ENCODE measurements around the gene GPR176.

GPR176 gene

DNA sequence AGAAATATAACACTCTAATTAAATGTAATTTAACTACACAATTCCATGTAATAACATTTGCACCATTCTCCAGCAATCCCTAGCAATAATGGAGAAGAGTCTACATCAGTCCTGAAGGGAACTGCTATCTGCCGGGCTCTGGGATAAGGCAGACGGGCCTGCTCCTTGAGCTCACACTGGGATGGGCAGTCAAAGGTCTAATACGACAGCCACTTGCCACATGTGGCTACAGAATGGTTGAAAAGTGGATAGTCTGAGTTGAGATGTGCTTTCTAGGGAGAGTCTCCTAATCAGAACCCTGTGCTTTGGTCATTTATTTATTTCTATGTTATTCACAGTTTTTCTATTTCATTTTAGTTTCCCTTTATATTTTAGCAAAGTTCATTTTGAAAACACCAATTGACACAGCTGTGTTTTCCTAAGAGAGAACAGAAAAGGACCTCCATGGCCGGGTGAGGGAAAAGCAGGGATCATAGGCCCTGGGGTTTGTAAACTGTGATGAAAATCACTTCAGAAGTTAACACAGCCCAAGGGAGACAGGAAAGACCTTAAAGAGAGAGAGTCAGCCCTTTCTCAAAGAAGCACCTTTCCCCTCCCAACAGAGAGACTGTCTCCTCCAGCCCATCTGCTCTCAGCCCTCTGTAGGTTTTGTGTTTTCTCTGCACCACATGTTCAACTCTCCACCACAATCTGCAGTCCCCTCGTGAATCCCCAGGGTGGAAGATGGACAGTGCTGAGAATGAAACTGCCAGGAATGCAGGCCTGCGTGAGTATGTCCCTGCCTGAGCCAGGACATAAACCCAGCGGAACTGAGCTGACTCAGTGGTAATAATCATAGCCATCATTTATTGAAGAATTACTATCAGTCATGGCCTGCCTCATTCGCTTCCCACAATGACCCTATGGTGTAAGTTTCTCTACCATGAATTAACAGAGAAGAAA lies 149.0 kb downstream of the GPR176 start:
- TF ChIP-seq ZFX (IDR thresholded peaks at IDR 0.05) = no peak
- TF ChIP-seq, protein P1, sequence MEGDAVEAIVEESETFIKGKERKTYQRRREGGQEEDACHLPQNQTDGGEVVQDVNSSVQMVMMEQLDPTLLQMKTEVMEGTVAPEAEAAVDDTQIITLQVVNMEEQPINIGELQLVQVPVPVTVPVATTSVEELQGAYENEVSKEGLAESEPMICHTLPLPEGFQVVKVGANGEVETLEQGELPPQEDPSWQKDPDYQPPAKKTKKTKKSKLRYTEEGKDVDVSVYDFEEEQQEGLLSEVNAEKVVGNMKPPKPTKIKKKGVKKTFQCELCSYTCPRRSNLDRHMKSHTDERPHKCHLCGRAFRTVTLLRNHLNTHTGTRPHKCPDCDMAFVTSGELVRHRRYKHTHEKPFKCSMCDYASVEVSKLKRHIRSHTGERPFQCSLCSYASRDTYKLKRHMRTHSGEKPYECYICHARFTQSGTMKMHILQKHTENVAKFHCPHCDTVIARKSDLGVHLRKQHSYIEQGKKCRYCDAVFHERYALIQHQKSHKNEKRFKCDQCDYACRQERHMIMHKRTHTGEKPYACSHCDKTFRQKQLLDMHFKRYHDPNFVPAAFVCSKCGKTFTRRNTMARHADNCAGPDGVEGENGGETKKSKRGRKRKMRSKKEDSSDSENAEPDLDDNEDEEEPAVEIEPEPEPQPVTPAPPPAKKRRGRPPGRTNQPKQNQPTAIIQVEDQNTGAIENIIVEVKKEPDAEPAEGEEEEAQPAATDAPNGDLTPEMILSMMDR (conservative IDR thresholded peaks at IDR 0.05) = no peak
- no peak overlapping the region for H3K27ac ChIP-seq

DNA sequence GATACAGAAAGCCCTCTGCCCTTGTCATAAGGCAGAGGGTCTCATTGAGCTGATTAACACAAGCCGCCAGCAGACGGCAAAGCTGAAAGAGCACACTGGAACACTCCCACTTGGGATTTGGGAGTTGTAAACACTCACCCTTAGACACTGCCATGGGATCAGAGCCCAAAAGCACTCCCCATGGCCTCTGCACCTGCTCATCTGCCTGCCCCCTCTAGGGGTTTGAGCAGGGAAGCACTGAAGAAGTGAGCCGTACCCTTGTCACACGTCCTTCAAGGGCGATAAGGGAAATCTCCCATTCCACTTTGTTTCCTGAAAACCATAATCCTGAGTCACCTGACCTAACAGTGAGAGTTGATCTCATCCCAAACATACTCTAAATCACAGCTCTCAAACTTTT lies 152.1 kb downstream of the GPR176 start:
- TF ChIP-seq ZFX (IDR thresholded peaks at IDR 0.05) = no peak
- TF ChIP-seq, protein P1 (conservative IDR thresholded peaks at IDR 0.05) = no peak
- no peak overlapping the region for H3K27ac ChIP-seq

DNA sequence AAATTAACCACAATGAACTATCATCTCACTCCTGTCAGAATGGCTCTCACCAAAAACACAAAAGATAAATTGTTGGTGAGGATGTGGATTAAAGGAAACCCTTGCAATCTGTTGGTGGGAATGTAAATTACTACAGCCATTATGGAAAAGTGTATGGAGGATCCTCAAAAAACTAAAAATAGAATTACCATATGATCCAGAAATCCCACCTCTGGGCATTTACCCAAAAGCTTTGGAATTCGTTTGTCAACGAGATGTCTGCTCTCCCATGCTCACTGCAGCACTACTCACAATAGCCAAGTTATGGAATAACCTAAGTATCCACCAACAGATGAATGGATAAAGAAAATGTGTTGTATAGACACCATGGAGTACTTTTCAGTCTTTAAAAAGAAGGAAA lies 159.1 kb downstream of the GPR176 start:
- H3K27ac ChIP-seq = no peak overlapping the region
- TF ChIP-seq, protein P1 (conservative IDR thresholded peaks at IDR 0.05) = no peak
- no peak for TF ChIP-seq ZFX (IDR thresholded peaks at IDR 0.05)

DNA sequence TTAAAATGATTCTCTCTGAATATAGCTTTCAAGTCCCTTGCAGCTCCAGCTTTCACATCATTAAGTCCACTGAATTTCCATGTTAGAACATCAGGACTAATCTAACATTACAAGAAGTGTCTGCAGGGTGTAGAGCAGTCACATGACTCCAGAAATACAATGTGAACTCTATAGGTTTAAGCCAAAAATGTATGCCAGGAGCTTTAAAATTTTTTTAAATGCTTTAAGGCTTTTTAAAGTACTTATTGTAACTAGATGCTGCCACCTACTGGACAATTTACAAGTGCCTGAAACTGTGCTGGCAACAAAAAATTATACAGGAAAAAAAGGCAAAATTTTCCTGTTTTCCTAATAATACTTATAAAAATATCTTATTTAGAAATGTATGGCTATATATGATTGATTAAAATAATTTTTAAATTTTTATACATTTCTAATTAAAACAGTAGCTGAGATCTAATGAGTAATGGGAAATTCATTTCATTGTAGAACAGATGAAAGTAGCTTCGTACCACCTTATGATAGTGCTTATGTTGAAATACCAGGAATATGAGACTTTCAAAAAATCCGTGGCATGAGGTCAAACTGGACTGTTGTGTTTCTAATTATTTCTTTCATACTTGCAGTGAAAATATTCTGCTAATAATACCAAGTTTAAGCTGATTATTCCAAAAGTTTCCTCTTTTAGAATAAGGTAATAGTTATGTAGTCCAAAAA lies 163.1 kb downstream of the GPR176 start:
- H3K27ac ChIP-seq = no peak overlapping the region
- no peak for TF ChIP-seq ZFX (IDR thresholded peaks at IDR 0.05)
- TF ChIP-seq, protein P1 (conservative IDR thresholded peaks at IDR 0.05) = peak; percentile 89

DNA sequence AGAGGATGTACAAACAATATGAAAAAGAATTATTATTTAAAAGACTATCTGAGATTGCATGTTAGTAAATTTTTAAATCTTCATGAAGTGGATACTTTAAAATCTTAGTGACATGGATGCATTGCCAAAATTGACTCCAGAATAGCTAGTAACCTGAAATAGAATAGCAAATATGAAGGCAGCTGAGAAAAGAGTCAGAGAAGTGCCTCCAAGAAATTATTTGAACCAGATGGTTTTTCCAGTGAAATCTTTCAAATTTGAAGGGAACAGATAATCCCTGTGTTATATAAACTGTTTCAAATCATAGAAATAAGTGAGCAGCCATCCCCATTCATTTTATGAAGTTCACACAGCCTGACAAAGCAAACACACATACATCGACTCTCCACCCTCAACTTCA lies 167.1 kb downstream of the GPR176 start:
- no peak for TF ChIP-seq ZFX (IDR thresholded peaks at IDR 0.05)
- TF ChIP-seq, protein P1 (conservative IDR thresholded peaks at IDR 0.05) = no peak

DNA sequence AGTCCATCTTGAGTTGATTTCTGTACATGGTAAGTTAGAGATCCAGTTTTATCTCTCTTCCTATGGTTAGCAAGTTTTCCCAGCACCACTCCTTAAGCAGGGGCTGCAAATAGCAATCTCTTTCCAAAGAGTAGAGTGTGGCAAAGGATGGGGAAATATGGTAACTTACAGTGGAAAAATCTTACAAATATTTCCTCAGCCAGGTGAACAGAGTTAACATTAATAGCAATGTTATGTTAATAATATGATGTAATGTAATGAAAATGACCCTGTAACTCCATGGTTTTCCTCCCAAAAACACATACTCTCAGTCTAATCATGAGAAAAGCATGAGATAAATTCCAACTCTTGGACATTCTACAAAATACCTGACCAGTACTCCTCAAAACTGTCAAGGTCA lies 167.8 kb downstream of the GPR176 start:
- H3K27ac ChIP-seq = no peak overlapping the region
- TF ChIP-seq ZFX (IDR thresholded peaks at IDR 0.05) = no peak
- TF ChIP-seq, protein P1 (conservative IDR thresholded peaks at IDR 0.05) = no peak

More for the DNA sequence above, 167.1 kb downstream of the GPR176 start:
- no peak overlapping the region for H3K27ac ChIP-seq
